ENCODE data around the gene PEF1. TPM values are rescaled to one million over a fixed set of nuclear protein-coding genes. Genes with fewer than 3 reads are reported as not detected.

Gene PEF1
- total and polyA plus RNA-seq, 2 experiments from 2014 or later: 22.3 to 68.5 TPM

DNA sequence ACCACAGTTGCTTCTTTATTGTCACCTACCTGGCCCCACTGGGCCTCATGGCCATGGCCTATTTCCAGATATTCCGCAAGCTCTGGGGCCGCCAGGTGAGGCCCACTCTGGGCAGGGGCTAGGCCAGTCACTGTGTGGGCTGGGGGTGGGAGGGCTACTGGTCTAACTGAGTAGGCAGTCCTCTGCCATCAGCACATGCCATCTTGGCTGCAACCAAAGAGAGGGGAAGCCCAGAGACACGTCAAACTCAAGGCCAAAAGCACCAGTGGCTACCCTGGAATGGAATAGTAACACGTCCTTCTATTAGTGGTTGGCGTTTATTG, 23.2 kb downstream of the PEF1 start:
- Mint-ChIP-seq H3K36me3 (ENCODE audit: low read depth) (no peaks in the 10 kb centered on the region), H3K9me3 (no peaks in the 10 kb centered on the region), H3K4me3 (no peak overlapping the region), H3K27ac (no peak overlapping the region), H3K4me1 (peaks cover 5% of the 10 kb centered on the region; the same call in 2 of the 3 replicates), H3K27me3 (ENCODE audit: insufficient read depth, low read depth, poor library complexity) (peaks cover 16% of the 10 kb centered on the region)
- H3K27me3 ChIP-seq (ENCODE audit: insufficient read depth): peaks cover 16% of the 10 kb centered on the region
- H3K36me3 ChIP-seq (ENCODE audit: insufficient read depth): no peaks in the 10 kb centered on the region
- DNase-seq (ENCODE audit: low spot score): no peak
- no peak overlapping the region for H3K4me3 ChIP-seq
- no peaks in the 10 kb centered on the region for H3F3A ChIP-seq (replicated peaks; ENCODE audit: low read depth)
- H3K79me2 ChIP-seq (replicated peaks; ENCODE audit: insufficient read depth): no peaks in the 10 kb centered on the region
- H3K4me2 ChIP-seq: no peak overlapping the region
- no peaks in the 10 kb centered on the region for H4K20me1 ChIP-seq (replicated peaks; ENCODE audit: insufficient read depth)
- no peaks in the 10 kb centered on the region for H3K9me2 ChIP-seq (ENCODE audit: insufficient read depth)
- no peak overlapping the region for H2AFZ ChIP-seq
- ATAC-seq: no peak
- H3K4me1 ChIP-seq (ENCODE audit: insufficient read depth): no peaks in the 10 kb centered on the region
- TF ChIP-seq POLR2AphosphoS5 (IDR thresholded peaks at IDR 0.05; ENCODE audit: low read depth): no peak
- TF ChIP-seq, protein P1, sequence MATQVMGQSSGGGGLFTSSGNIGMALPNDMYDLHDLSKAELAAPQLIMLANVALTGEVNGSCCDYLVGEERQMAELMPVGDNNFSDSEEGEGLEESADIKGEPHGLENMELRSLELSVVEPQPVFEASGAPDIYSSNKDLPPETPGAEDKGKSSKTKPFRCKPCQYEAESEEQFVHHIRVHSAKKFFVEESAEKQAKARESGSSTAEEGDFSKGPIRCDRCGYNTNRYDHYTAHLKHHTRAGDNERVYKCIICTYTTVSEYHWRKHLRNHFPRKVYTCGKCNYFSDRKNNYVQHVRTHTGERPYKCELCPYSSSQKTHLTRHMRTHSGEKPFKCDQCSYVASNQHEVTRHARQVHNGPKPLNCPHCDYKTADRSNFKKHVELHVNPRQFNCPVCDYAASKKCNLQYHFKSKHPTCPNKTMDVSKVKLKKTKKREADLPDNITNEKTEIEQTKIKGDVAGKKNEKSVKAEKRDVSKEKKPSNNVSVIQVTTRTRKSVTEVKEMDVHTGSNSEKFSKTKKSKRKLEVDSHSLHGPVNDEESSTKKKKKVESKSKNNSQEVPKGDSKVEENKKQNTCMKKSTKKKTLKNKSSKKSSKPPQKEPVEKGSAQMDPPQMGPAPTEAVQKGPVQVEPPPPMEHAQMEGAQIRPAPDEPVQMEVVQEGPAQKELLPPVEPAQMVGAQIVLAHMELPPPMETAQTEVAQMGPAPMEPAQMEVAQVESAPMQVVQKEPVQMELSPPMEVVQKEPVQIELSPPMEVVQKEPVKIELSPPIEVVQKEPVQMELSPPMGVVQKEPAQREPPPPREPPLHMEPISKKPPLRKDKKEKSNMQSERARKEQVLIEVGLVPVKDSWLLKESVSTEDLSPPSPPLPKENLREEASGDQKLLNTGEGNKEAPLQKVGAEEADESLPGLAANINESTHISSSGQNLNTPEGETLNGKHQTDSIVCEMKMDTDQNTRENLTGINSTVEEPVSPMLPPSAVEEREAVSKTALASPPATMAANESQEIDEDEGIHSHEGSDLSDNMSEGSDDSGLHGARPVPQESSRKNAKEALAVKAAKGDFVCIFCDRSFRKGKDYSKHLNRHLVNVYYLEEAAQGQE (IDR thresholded peaks at IDR 0.05; ENCODE audit: unreplicated experiment): no peak
- TF ChIP-seq CREB1 (CRISPR knock-in tag; IDR thresholded peaks at IDR 0.05; ENCODE audit: low read depth): no peak
- TF ChIP-seq, protein P2, sequence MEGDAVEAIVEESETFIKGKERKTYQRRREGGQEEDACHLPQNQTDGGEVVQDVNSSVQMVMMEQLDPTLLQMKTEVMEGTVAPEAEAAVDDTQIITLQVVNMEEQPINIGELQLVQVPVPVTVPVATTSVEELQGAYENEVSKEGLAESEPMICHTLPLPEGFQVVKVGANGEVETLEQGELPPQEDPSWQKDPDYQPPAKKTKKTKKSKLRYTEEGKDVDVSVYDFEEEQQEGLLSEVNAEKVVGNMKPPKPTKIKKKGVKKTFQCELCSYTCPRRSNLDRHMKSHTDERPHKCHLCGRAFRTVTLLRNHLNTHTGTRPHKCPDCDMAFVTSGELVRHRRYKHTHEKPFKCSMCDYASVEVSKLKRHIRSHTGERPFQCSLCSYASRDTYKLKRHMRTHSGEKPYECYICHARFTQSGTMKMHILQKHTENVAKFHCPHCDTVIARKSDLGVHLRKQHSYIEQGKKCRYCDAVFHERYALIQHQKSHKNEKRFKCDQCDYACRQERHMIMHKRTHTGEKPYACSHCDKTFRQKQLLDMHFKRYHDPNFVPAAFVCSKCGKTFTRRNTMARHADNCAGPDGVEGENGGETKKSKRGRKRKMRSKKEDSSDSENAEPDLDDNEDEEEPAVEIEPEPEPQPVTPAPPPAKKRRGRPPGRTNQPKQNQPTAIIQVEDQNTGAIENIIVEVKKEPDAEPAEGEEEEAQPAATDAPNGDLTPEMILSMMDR (conservative IDR thresholded peaks at IDR 0.05; ENCODE audit: low read depth in 2 of 2): no peak
- no peak for TF ChIP-seq ZNF331 (CRISPR knock-in tag; IDR thresholded peaks at IDR 0.05; ENCODE audit: low read depth)
- TF ChIP-seq ZNF114 (CRISPR knock-in tag; IDR thresholded peaks at IDR 0.05): no peak
- TF ChIP-seq, protein P3, sequence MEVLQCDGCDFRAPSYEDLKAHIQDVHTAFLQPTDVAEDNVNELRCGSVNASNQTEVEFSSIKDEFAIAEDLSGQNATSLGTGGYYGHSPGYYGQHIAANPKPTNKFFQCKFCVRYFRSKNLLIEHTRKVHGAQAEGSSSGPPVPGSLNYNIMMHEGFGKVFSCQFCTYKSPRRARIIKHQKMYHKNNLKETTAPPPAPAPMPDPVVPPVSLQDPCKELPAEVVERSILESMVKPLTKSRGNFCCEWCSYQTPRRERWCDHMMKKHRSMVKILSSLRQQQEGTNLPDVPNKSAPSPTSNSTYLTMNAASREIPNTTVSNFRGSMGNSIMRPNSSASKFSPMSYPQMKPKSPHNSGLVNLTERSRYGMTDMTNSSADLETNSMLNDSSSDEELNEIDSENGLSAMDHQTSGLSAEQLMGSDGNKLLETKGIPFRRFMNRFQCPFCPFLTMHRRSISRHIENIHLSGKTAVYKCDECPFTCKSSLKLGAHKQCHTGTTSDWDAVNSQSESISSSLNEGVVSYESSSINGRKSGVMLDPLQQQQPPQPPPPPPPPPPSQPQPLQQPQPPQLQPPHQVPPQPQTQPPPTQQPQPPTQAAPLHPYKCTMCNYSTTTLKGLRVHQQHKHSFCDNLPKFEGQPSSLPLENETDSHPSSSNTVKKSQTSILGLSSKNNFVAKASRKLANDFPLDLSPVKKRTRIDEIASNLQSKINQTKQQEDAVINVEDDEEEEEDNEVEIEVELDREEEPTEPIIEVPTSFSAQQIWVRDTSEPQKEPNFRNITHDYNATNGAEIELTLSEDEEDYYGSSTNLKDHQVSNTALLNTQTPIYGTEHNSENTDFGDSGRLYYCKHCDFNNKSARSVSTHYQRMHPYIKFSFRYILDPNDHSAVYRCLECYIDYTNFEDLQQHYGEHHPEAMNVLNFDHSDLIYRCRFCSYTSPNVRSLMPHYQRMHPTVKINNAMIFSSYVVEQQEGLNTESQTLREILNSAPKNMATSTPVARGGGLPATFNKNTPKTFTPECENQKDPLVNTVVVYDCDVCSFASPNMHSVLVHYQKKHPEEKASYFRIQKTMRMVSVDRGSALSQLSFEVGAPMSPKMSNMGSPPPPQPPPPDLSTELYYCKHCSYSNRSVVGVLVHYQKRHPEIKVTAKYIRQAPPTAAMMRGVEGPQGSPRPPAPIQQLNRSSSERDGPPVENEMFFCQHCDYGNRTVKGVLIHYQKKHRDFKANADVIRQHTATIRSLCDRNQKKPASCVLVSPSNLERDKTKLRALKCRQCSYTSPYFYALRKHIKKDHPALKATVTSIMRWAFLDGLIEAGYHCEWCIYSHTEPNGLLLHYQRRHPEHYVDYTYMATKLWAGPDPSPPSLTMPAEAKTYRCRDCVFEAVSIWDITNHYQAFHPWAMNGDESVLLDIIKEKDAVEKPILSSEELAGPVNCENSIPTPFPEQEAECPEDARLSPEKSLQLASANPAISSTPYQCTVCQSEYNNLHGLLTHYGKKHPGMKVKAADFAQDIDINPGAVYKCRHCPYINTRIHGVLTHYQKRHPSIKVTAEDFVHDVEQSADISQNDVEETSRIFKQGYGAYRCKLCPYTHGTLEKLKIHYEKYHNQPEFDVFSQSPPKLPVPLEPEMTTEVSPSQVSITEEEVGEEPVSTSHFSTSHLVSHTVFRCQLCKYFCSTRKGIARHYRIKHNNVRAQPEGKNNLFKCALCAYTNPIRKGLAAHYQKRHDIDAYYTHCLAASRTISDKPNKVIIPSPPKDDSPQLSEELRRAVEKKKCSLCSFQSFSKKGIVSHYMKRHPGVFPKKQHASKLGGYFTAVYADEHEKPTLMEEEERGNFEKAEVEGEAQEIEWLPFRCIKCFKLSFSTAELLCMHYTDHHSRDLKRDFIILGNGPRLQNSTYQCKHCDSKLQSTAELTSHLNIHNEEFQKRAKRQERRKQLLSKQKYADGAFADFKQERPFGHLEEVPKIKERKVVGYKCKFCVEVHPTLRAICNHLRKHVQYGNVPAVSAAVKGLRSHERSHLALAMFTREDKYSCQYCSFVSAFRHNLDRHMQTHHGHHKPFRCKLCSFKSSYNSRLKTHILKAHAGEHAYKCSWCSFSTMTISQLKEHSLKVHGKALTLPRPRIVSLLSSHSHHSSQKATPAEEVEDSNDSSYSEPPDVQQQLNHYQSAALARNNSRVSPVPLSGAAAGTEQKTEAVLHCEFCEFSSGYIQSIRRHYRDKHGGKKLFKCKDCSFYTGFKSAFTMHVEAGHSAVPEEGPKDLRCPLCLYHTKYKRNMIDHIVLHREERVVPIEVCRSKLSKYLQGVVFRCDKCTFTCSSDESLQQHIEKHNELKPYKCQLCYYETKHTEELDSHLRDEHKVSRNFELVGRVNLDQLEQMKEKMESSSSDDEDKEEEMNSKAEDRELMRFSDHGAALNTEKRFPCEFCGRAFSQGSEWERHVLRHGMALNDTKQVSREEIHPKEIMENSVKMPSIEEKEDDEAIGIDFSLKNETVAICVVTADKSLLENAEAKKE (CRISPR knock-in tag; IDR thresholded peaks at IDR 0.05): no peak
- no peak for TF ChIP-seq STAT1 (IDR thresholded peaks at IDR 0.05; ENCODE audit: unreplicated experiment)
- H3K27ac ChIP-seq (ENCODE audit: low read depth): no peak overlapping the region

All from GM23338 (cell line).